ENCODE data around the gene PTTG1IP2.

Gene PTTG1IP2

DNA sequence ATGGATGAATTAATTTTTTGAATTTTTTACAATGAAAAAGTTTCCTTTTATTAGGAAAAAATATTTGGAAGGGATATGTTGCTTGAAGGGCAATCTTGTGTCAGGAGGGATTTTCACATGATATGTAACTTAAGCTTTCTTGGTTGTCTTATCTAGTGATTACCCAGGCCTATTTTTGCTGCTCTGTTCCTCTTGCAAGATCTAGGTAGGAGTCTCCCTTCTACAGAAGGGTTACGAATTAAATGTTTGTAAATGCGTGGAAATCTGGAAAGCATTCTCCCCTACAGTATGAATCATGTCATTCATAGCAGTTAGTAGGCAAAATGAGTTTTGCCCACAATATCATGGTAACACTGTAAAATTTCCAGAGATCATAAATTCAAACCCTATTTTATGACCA is 69.0 kb downstream of the PTTG1IP2 start:
- Histone ChIP-seq H3K27me3 (replicated peaks; ENCODE audit: control insufficient read depth, insufficient read depth, low read length) (no peaks in the 10 kb centered on the region; the same call in 1 of the 2 replicates), H3K4me3 (replicated peaks; ENCODE audit: low read depth, low read length) (no peak overlapping the region), H3K36me3 (ENCODE audit: control insufficient read depth, insufficient read depth, low read length) (no peaks in the 10 kb centered on the region)
- TF ChIP-seq, protein P1, sequence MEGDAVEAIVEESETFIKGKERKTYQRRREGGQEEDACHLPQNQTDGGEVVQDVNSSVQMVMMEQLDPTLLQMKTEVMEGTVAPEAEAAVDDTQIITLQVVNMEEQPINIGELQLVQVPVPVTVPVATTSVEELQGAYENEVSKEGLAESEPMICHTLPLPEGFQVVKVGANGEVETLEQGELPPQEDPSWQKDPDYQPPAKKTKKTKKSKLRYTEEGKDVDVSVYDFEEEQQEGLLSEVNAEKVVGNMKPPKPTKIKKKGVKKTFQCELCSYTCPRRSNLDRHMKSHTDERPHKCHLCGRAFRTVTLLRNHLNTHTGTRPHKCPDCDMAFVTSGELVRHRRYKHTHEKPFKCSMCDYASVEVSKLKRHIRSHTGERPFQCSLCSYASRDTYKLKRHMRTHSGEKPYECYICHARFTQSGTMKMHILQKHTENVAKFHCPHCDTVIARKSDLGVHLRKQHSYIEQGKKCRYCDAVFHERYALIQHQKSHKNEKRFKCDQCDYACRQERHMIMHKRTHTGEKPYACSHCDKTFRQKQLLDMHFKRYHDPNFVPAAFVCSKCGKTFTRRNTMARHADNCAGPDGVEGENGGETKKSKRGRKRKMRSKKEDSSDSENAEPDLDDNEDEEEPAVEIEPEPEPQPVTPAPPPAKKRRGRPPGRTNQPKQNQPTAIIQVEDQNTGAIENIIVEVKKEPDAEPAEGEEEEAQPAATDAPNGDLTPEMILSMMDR (IDR thresholded peaks at IDR 0.05; ENCODE audit: insufficient read depth, low read length, poor library complexity, severe bottlenecking), result no peak
- DNase-seq (ENCODE audit: extremely low read depth, insufficient read length), result no peak

DNA sequence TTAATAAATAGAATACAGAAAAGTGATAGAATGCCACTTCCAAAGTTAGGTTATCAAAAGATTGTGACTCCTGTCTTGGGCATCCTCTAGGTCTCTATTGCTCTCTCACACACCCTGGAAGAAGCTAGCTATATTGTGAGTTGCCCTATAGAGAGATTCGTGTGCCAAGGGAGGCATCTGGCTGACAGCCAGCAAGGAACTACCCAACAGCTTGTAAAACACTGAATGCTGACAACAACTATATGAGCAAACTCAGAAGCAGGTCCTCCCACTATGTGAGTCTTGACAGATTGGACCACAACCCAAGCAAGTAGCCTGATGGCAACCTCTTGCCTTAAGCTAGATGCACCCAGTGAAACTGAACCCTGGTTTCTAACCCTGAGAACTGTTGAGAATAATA is 71.0 kb downstream of the PTTG1IP2 start:
- H3K27me3 ChIP-seq (replicated peaks; ENCODE audit: control insufficient read depth, insufficient read depth, low read length), result no peaks in the 10 kb centered on the region; the same call in 1 of the 2 replicates
- no peaks in the 10 kb centered on the region for H3K36me3 ChIP-seq (ENCODE audit: control insufficient read depth, insufficient read depth, low read length)
- no peak overlapping the region for H3K4me3 ChIP-seq (replicated peaks; ENCODE audit: low read depth, low read length)
- TF ChIP-seq, protein P1 (IDR thresholded peaks at IDR 0.05; ENCODE audit: insufficient read depth, low read length, poor library complexity, severe bottlenecking), result no peak
- DNase-seq (ENCODE audit: extremely low read depth, insufficient read length), result no peak

DNA sequence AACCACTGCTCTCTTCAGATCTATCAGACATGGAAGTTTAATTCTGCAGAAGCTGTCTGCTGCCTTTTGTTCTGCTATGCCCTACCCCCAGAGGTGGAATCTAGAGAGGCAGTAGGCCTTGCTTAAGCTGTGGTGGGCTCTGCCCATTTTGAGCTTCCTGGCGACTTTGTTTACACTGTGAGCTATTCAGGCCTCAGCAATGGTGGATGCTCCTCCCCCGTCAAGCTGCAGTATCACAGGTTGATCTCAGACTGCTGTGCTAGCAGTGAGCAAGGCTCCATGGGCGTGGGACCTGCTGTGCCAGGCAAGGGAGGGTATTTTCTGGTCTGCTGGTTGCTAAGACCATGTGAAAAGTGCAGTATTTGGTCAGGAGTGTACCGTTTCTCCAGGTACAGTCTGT is 81.6 kb downstream of the PTTG1IP2 start:
- H3K27me3 ChIP-seq (replicated peaks; ENCODE audit: control insufficient read depth, insufficient read depth, low read length), result no peaks in the 10 kb centered on the region
- TF ChIP-seq, protein P1 (IDR thresholded peaks at IDR 0.05; ENCODE audit: insufficient read depth, low read length, poor library complexity, severe bottlenecking), result no peak
- DNase-seq (ENCODE audit: extremely low read depth, insufficient read length), result no peak
- H3K36me3 ChIP-seq (ENCODE audit: control insufficient read depth, insufficient read depth, low read length), result no peaks in the 10 kb centered on the region
- no peak overlapping the region for H3K4me3 ChIP-seq (replicated peaks; ENCODE audit: low read depth, low read length)

DNA sequence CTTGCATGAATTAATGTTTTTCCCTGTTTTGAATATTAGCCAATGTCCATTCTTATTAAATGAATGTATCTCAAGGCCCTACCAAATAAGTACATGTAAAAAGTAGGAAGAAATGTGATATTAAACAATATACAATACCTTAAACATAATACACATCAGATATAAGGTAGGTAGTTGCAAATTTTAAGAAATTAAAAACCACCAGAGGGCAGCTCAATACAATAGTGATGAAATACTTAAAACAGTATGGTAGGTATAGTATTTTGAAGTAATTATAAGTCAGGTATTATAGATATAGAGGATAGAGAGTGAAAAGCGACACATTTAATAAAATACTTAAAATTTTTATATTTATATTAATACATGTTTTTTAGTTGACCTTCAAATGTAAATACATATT is 83.1 kb downstream of the PTTG1IP2 start:
- DNase-seq (ENCODE audit: extremely low read depth, insufficient read length), result no peak
- TF ChIP-seq, protein P1 (IDR thresholded peaks at IDR 0.05; ENCODE audit: insufficient read depth, low read length, poor library complexity, severe bottlenecking), result peak; percentile 10
- H3K4me3 ChIP-seq (replicated peaks; ENCODE audit: low read depth, low read length), result no peak overlapping the region
- H3K27me3 ChIP-seq (replicated peaks; ENCODE audit: control insufficient read depth, insufficient read depth, low read length), result no peaks in the 10 kb centered on the region
- H3K36me3 ChIP-seq (ENCODE audit: control insufficient read depth, insufficient read depth, low read length), result no peaks in the 10 kb centered on the region

DNA sequence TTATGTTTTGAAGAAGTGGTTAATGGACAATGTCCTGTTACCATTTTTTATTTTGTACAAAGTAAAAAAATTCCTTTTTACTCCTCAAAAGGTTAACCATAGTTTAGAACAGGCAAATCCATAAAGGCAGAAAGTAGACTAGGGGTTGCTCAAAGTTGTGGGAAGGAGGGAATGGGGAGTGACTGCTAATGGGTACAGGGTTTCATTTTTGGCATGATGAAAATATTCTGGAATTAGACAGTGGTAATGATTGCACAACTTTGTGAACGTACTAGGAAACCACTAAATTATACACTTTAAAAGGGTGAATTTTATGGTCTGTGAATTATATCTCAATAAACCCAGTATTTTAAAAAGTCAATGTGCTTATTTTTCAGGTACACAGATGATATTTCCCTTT is 91.3 kb downstream of the PTTG1IP2 start:
- H3K36me3 ChIP-seq (ENCODE audit: control insufficient read depth, insufficient read depth, low read length), result no peaks in the 10 kb centered on the region
- H3K27me3 ChIP-seq (replicated peaks; ENCODE audit: control insufficient read depth, insufficient read depth, low read length), result no peaks in the 10 kb centered on the region
- TF ChIP-seq, protein P1 (IDR thresholded peaks at IDR 0.05; ENCODE audit: insufficient read depth, low read length, poor library complexity, severe bottlenecking), result no peak
- H3K4me3 ChIP-seq (replicated peaks; ENCODE audit: low read depth, low read length), result no peak overlapping the region
- no peak for DNase-seq (ENCODE audit: extremely low read depth, insufficient read length)

Measured in GM06990 (cell line).